MM.1S (cell line): ENCODE results near the gene SPIN1.

Source experiments
- DNase-seq: peaks from one replicate; pipeline ENCODE4 v3.0.0-alpha.2; 2015
- H2AFZ ChIP-seq: fragments of 300-600 bp; sonication (generic); 2 replicates; pipeline ENCODE4 v1.6.0; 2016; ENCODE audit warnings: antibody characterized with exemption, low read length
- H3F3A ChIP-seq: fragments of 300-600 bp; sonication (generic); 2 replicates; pipeline ENCODE4 v1.6.1; 2016; ENCODE audit warnings: mild to moderate bottlenecking, antibody characterized with exemption, low read length, moderate library complexity, mixed read lengths; ENCODE audit not compliant: insufficient read depth
- H3K27ac ChIP-seq: fragments of 300-600 bp; sonication (generic); 2 replicates; pipeline ENCODE4 v1.5.1; 2016; ENCODE audit warnings: mild to moderate bottlenecking, low read length
- H3K27me3 ChIP-seq: fragments of 300-600 bp; sonication (generic); replicated peaks from 2 replicates; pipeline ENCODE4 v1.6.0; 2016; ENCODE audit warnings: low read length; ENCODE audit not compliant: insufficient read depth
- H3K36me3 ChIP-seq: fragments of 300-600 bp; sonication (generic); replicated peaks from 2 replicates; pipeline ENCODE4 v1.6.1; 2016; ENCODE audit warnings: mild to moderate bottlenecking, low read length, mixed read lengths; ENCODE audit not compliant: insufficient read depth
- H3K4me1 ChIP-seq: fragments of 300-600 bp; sonication (generic); 2 replicates; pipeline ENCODE4 v1.6.1; 2016; ENCODE audit warnings: low read length, mixed read lengths
- H3K4me2 ChIP-seq: fragments of 300-600 bp; sonication (generic); 2 replicates; pipeline ENCODE4 v1.6.0; 2016; ENCODE audit warnings: low read depth, low read length
- H3K4me3 ChIP-seq: fragments of 300-600 bp; sonication (generic); 2 replicates; pipeline ENCODE4 v1.5.1; 2016; ENCODE audit warnings: low read length, mixed read lengths
- H3K79me2 ChIP-seq: fragments of 300-600 bp; sonication (generic); 2 replicates; pipeline ENCODE4 v1.6.1; 2016; ENCODE audit warnings: mixed run types, low read length, mixed read lengths
- H3K9ac ChIP-seq: fragments of 300-600 bp; sonication (generic); 2 replicates; pipeline ENCODE4 v1.6.1; 2016; ENCODE audit warnings: low read length, mixed read lengths
- H3K9me2 ChIP-seq: fragments of 300-600 bp; sonication (generic); replicated peaks from 2 replicates; pipeline ENCODE4 v1.6.1; 2016; ENCODE audit warnings: mild to moderate bottlenecking, low read length, mixed read lengths; ENCODE audit not compliant: insufficient read depth
- H3K9me3 ChIP-seq: fragments of 300-600 bp; sonication (generic); replicated peaks from 2 replicates; pipeline ENCODE4 v1.6.1; 2016; ENCODE audit warnings: mild to moderate bottlenecking, low read length, mixed read lengths; ENCODE audit not compliant: insufficient read depth
- H4K20me1 ChIP-seq: fragments of 300-600 bp; sonication (generic); 2 replicates; pipeline ENCODE4 v1.6.1; 2016; ENCODE audit warnings: mild to moderate bottlenecking, low read length, moderate library complexity, mixed read lengths; ENCODE audit not compliant: insufficient read depth
- EZH2 ChIP-seq: fragments of 300-600 bp; sonication (generic); optimal IDR thresholded peaks from 2 replicates; pipeline ENCODE3; 2017; ENCODE audit warnings: low read depth, mild to moderate bottlenecking, antibody characterized with exemption, low read length, mixed read lengths
- EZH2phosphoT487 ChIP-seq: fragments of 300-600 bp; sonication (generic); IDR thresholded peaks from 2 replicates; pipeline ENCODE4 v1.6.1; 2018; ENCODE audit warnings: antibody characterized with exemption, low read length
- TF ChIP-seq, protein P1 (sequence below): fragments of 300-600 bp; sonication (generic); IDR thresholded peaks from 2 replicates; pipeline ENCODE4 v1.5.1; 2016; ENCODE audit warnings: antibody characterized with exemption, low read length, mixed read lengths

SPIN1 gene

GRCh38 chr9:88468226-88468625 lies 80.0 kb downstream of the SPIN1 start:
- no peaks in the 10 kb centered on the region for H3F3A ChIP-seq
- no peaks in the 10 kb centered on the region for H4K20me1 ChIP-seq
- no peaks in the 10 kb centered on the region for H3K27me3 ChIP-seq
- H3K9ac ChIP-seq, result no peak overlapping the region
- no peak for DNase-seq
- H2AFZ ChIP-seq, result no peak overlapping the region
- no peak overlapping the region for H3K27ac ChIP-seq
- TF ChIP-seq EZH2phosphoT487 (no peak), EZH2 (no peak)
- TF ChIP-seq, protein P1, sequence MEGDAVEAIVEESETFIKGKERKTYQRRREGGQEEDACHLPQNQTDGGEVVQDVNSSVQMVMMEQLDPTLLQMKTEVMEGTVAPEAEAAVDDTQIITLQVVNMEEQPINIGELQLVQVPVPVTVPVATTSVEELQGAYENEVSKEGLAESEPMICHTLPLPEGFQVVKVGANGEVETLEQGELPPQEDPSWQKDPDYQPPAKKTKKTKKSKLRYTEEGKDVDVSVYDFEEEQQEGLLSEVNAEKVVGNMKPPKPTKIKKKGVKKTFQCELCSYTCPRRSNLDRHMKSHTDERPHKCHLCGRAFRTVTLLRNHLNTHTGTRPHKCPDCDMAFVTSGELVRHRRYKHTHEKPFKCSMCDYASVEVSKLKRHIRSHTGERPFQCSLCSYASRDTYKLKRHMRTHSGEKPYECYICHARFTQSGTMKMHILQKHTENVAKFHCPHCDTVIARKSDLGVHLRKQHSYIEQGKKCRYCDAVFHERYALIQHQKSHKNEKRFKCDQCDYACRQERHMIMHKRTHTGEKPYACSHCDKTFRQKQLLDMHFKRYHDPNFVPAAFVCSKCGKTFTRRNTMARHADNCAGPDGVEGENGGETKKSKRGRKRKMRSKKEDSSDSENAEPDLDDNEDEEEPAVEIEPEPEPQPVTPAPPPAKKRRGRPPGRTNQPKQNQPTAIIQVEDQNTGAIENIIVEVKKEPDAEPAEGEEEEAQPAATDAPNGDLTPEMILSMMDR, result no peak
- no peak overlapping the region for H3K4me2 ChIP-seq
- no peaks in the 10 kb centered on the region for H3K36me3 ChIP-seq
- no peaks in the 10 kb centered on the region for H3K4me1 ChIP-seq
- H3K4me3 ChIP-seq, result no peak overlapping the region
- no peaks in the 10 kb centered on the region for H3K9me3 ChIP-seq
- H3K9me2 ChIP-seq, result no peaks in the 10 kb centered on the region
- 0 out of 2 replicates have a peak, but pooled peaks cover 5% of the 10 kb centered on the region for H3K79me2 ChIP-seq

DNA sequence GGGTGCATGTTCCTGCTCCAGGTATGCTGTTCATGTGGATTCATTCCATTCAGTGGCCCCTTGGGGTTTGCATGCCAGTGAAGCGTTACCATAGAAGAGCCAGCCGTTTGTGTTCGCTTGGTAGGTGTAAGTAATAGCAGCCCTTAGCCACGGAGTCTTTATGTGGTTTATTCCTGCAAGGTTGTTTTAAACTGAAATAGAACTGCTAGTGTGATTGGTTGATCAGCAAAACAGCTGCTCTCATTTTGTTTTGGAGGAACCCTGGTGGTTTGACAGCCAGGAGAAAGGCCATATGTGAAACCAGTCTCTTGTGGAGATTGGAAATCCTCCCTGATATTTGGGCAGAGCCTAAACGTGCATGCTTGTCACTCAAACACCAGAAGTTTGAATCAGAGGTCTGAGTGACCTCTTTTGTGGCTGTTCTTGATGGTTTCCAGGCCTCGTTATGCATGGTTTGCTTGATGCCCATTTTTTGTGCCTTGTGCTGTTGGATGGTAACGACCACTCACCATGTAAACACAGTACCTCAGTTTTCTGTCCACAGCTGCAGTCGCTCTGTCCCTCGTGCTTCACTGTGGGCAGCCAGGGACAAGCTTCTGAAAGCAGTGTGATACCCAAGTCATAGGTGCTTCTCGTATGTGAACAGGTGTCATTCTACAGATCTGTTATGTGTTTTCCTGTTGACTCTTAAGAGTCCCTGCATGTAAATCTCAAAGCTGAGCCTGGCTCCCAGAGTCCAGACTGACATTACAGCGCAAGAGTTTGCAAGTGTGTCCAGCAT lies 88.4 kb downstream of the SPIN1 start:
- no peaks in the 10 kb centered on the region for H3F3A ChIP-seq
- H3K27ac ChIP-seq, result no peak overlapping the region
- H3K27me3 ChIP-seq, result no peaks in the 10 kb centered on the region
- no peaks in the 10 kb centered on the region; the same call in 1 of the 2 replicates for H3K36me3 ChIP-seq
- no peaks in the 10 kb centered on the region for H3K79me2 ChIP-seq
- no peak overlapping the region for H2AFZ ChIP-seq
- no peak overlapping the region for H3K4me3 ChIP-seq
- H3K4me1 ChIP-seq, result no peaks in the 10 kb centered on the region
- no peak for TF ChIP-seq EZH2
- TF ChIP-seq, protein P1, result no peak
- no peak for TF ChIP-seq EZH2phosphoT487
- H3K9me2 ChIP-seq, result no peaks in the 10 kb centered on the region
- no peak overlapping the region for H3K9ac ChIP-seq
- no peaks in the 10 kb centered on the region for H3K9me3 ChIP-seq
- no peak overlapping the region for H3K4me2 ChIP-seq
- H4K20me1 ChIP-seq, result no peaks in the 10 kb centered on the region
- no peak for DNase-seq

DNA sequence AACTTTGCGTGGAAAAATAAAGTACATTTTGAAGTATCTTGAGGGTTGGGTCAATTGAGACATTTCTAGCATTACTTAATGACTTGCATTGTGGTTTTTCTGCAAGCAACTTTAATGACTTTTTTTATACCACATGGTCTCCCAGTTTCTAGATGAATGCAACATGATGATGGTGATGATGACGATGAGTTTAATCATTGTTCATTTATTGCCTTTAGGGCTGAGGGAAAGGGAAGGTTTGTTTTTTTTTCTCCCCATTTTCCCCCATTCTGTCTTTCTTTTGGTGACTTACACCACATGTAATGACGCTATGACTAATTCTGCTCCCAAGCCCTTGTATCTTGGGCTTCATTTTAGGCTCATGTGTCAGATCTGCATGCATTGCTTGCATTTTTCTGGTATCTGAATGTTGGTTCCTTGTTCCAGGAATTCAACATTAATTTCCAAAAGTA lies 89.1 kb downstream of the SPIN1 start:
- TF ChIP-seq, protein P1, result no peak
- TF ChIP-seq EZH2phosphoT487 (no peak), EZH2 (no peak)
- no peaks in the 10 kb centered on the region for H3K27me3 ChIP-seq
- no peak overlapping the region for H2AFZ ChIP-seq
- no peaks in the 10 kb centered on the region for H3F3A ChIP-seq
- no peak overlapping the region for H3K27ac ChIP-seq
- no peaks in the 10 kb centered on the region for H3K79me2 ChIP-seq
- no peak overlapping the region for H3K4me3 ChIP-seq
- no peak for DNase-seq
- no peaks in the 10 kb centered on the region for H3K4me1 ChIP-seq
- H3K9me2 ChIP-seq, result no peaks in the 10 kb centered on the region
- no peaks in the 10 kb centered on the region; the same call in 1 of the 2 replicates for H3K36me3 ChIP-seq
- H4K20me1 ChIP-seq, result no peaks in the 10 kb centered on the region
- H3K4me2 ChIP-seq, result no peak overlapping the region
- no peak overlapping the region for H3K9ac ChIP-seq
- H3K9me3 ChIP-seq, result no peaks in the 10 kb centered on the region
